ENCODE measurements around the gene MCTP1.

MCTP1 gene

GRCh38 chr5:94682814-94683520 is 601.9 kb downstream of the MCTP1 start:
- DNase-seq, result no peak

- no peak for DNase-seq
Observed at GRCh38 chr5:94675965-94676618, 608.8 kb downstream of the MCTP1 start.

GRCh38 chr5:94674490-94675382 is 610.2 kb downstream of the MCTP1 start:
- no peak for DNase-seq

- no peak for DNase-seq
Observed at GRCh38 chr5:94672746-94673145, 612.1 kb downstream of the MCTP1 start.

GRCh38 chr5:94670726-94671125 is 614.2 kb downstream of the MCTP1 start:
- no peak for DNase-seq

- no peak for DNase-seq
Observed at GRCh38 chr5:94667937-94668336, 617.0 kb downstream of the MCTP1 start.

- no peak for DNase-seq
Observed at GRCh38 chr5:94661086-94661485, 623.8 kb downstream of the MCTP1 start.

GRCh38 chr5:94660506-94660905 is 624.4 kb downstream of the MCTP1 start:
- no peak for DNase-seq

- no peak for DNase-seq
Observed at GRCh38 chr5:94658272-94658671, 626.6 kb downstream of the MCTP1 start.
